HEK293 (cell line): ENCODE data around the gene MUSK.

ENCODE experiments used
- CTCF ChIP-seq: fragments of 450-650 bp; formaldehyde crosslinking; IDR thresholded peaks from 2 replicates; pipeline ENCODE4 v1.5.1; 2016; ENCODE audit warnings: missing biosample characterization, missing genetic modification characterization
- ZEB2 ChIP-seq: fragments of 450-650 bp; formaldehyde crosslinking; IDR thresholded peaks from 2 replicates; pipeline ENCODE4 v1.5.1; 2016; ENCODE audit warnings: missing biosample characterization, missing genetic modification characterization
- ZNF398 ChIP-seq: fragments of 450-650 bp; formaldehyde crosslinking; IDR thresholded peaks from 2 replicates; pipeline ENCODE4 v1.5.1; 2017; ENCODE audit warnings: missing biosample characterization, missing genetic modification characterization
- ZNF544 ChIP-seq: fragments of 450-650 bp; formaldehyde crosslinking; IDR thresholded peaks from 2 replicates; pipeline ENCODE4 v1.5.0; 2017; ENCODE audit warnings: missing biosample characterization, missing genetic modification characterization

GRCh38 chr9:110729641-110730040 lies 61.0 kb downstream of the MUSK start:
- TF ChIP-seq ZNF398 (tag by site-specific recombination) (no peak), CTCF (tag by site-specific recombination) (no peak), ZEB2 (tag by site-specific recombination) (no peak), ZNF544 (tag by site-specific recombination) (no peak)
